Common myeloid progenitor, CD34-positive (primary cell): ENCODE results near the gene HSP90B1.

ENCODE experiments used
- CTCF ChIA-PET: fragments of 350-600 bp; sonication (Branson Sonifier 250); formaldehyde crosslinking; loops from one replicate; lab custom pipeline; 2021; ENCODE audit warnings: antibody characterized with exemption; lab: Charles Lee
- POLR2A ChIA-PET: fragments of 350-600 bp; sonication (Branson Sonifier 250); formaldehyde crosslinking; loops from one replicate; lab custom pipeline; 2021; ENCODE audit warnings: antibody characterized with exemption; lab: Charles Lee
- DNase-seq, 3 donors: peaks; one replicate each; pipeline versions ENCODE4 v3.0.0 to v3.0.0-alpha.2; 2013
- H3K27ac ChIP-seq, 2 experiments: 1 replicate in 1 of 2; 2 replicates in 1 of 2; pipeline ENCODE4 v1.7.0; 2013; ENCODE audit warnings: inconsistent platforms in 2 of 2, low read length in 2 of 2, mild to moderate bottlenecking in 2 of 2, low read depth in 1 of 2, moderate library complexity in 1 of 2; ENCODE audit not compliant: severe bottlenecking in 2 of 2, insufficient read depth in 1 of 2, poor library complexity in 1 of 2
- H3K27me3 ChIP-seq, 5 experiments: replicated peaks in 2 of 5; 1 replicate in 3 of 5; 2 replicates in 2 of 5; pipeline versions ENCODE4 v1.6.1 to v1.7.0; 2013; ENCODE audit warnings: low read length in 4 of 5, mild to moderate bottlenecking in 2 of 5, moderate library complexity in 2 of 5, inconsistent platforms in 1 of 5; ENCODE audit not compliant: insufficient read depth in 5 of 5, control insufficient read depth in 4 of 5
- H3K36me3 ChIP-seq, 4 experiments: 1 replicate in 2 of 4; 2 replicates in 2 of 4; pipeline versions ENCODE4 v1.6.1 to v1.7.0; 2013; ENCODE audit warnings: low read length in 3 of 4, control low read depth in 1 of 4, mild to moderate bottlenecking in 1 of 4; ENCODE audit not compliant: control insufficient read depth in 4 of 4, insufficient read depth in 4 of 4
- H3K4me1 ChIP-seq, 4 experiments: 1 replicate in 3 of 4; 2 replicates in 1 of 4; pipeline versions ENCODE4 v1.6.1 to v1.7.1; 2013; ENCODE audit warnings: low read length in 3 of 4, mild to moderate bottlenecking in 3 of 4, control low read depth in 1 of 4, inconsistent platforms in 1 of 4, moderate library complexity in 1 of 4; ENCODE audit not compliant: control insufficient read depth in 4 of 4, insufficient read depth in 4 of 4; ENCODE audit errors: control extremely low read depth in 1 of 4
- H3K4me3 ChIP-seq, 7 experiments: 1 replicate in 4 of 7; 2 replicates in 3 of 7; pipeline versions ENCODE4 v1.5.1 to v1.7.0; 2013; ENCODE audit warnings: mild to moderate bottlenecking in 7 of 7, low read length in 6 of 7, moderate library complexity in 6 of 7, inconsistent platforms in 2 of 7, low read depth in 2 of 7, control low read depth in 1 of 7; ENCODE audit not compliant: insufficient read depth in 4 of 7, control insufficient read depth in 1 of 7; ENCODE audit errors: extremely low read depth in 1 of 7
- H3K9me3 ChIP-seq, 5 experiments: 1 replicate in 4 of 5; 2 replicates in 1 of 5; pipeline versions ENCODE4 v1.6.1 to v1.7.1; 2013; ENCODE audit warnings: low read length in 4 of 5, mild to moderate bottlenecking in 2 of 5, inconsistent platforms in 1 of 5, low read depth in 1 of 5, moderate library complexity in 1 of 5; ENCODE audit not compliant: control insufficient read depth in 4 of 5, insufficient read depth in 2 of 5; ENCODE audit errors: control extremely low read depth in 1 of 5
- WGBS: methylation state at CpG from one replicate; pipeline ENCODE4 v1.1.5; 2013; ENCODE audit not compliant: insufficient coverage; 5-methylcytosine and 5-hydroxymethylcytosine counted together

Gene HSP90B1

DNA sequence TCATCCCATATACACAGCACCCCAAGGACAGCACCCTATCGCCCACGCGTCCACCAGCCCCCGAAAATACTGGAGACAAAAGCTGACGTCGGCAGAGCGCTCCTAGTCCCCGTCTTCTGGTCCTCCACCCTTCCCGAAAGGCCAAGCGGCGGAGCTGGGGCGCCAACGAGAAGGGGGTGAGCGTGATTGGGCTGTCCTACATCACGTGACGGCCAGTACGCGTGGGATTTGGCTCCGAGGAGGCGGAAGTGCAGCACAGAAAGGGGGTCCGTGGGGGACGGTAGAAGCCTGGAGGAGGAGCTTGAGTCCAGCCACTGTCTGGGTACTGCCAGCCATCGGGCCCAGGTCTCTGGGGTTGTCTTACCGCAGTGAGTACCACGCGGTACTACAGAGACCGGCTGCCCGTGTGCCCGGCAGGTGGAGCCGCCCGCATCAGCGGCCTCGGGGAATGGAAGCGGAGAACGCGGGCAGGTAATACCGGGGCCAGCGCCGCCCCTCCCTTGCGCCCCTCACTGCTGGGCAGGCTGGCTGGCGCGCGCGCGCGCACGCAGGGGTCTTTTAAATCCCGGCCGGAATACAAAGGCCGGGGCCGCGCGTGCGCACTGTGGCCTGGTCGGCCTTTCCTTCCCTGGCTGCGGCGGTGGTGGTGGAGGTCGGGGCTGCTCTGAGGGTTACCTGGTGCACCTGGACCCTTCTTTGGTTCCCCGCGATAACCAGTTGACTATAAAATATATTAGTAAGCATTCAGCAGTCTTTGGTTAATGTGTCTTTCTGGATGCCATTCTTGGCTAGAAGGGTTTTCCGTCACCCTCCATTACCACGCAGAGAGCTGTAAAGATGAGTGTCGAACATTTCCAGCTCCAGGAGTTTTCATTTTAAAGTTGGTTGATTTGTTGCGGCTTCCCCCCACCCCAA is 35.6 kb downstream of the HSP90B1 start, which contains the start of gene TDG:
TSS of gene TDG (plus strand) at position 283 of the 915 bp plus-strand sequence. CDS start at position 449, 166 bp downstream.
- CTCF ChIA-PET, result interaction anchor here (0.8 to 2.0 kb wide), 9 partner anchors 8 to 143 kb away, joined by 3 to 9 read pairs (median 4); a partner anchor contains a TSS
- POLR2A ChIA-PET, result interaction anchor here (0.6 to 2.4 kb wide), 9 partner anchors 8 to 84 kb away, joined by 3 to 37 read pairs (median 4); partner anchors contain the start of gene HSP90B1
- Histone ChIP-seq H3K4me1 (peaks cover 7 to 26% (median 19%) of the 10 kb centered on the region in 4 experiments), H3K9me3 (no peaks in the 10 kb centered on the region), H3K4me3 (peak within 1 kb of the TSS; percentile 67 to 98 (median 84)), H3K27me3 (no peaks in the 10 kb centered on the region), H3K27ac (peak within 1 kb of the TSS; percentile 88 to 95), H3K36me3 (peaks cover 0 to 18% (median under 1%) of the 10 kb centered on the region in 4 experiments)
- peak; percentile 99 to 100 (median 99) for DNase-seq
- WGBS, result 7% methylated on average over 35 of the region's 64 CpGs

DNA sequence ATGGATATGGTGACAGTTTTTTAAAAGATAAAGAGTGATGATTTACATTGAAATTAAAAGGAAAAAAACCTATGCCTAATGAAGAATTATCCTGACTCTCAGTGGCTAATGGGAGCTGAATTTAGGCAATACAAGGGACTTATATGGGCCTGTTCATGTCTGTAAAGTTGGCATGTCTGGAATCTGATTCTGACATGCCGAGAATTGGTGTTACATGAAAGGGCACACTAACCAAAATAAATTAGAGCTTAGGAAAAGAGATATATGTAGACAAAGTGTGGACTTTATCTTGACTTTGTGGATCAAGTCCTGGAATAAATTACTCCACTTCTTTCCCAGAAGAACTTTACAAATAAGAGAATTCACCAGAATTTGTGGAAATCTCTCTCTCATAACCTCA is 36.5 kb downstream of the HSP90B1 start:
- H3K36me3 ChIP-seq, result peaks cover 0 to 18% (median under 1%) of the 10 kb centered on the region in 4 experiments
- peaks cover 7 to 26% (median 19%) of the 10 kb centered on the region in 4 experiments for H3K4me1 ChIP-seq
- H3K9me3 ChIP-seq, result no peaks in the 10 kb centered on the region
- DNase-seq, result no peak
- ChIA-PET CTCF (interaction anchor here (1.0 to 2.0 kb wide), 4 partner anchors 10 to 97 kb away, joined by 3 to 6 read pairs (median 4); no protein-coding TSS in a partner anchor), POLR2A (interaction anchor here (2.0 to 2.4 kb wide), 2 partner anchors 10 to 37 kb away, joined by 25 to 37 read pairs; partner anchors contain the start of gene HSP90B1)
- WGBS, result no CpG with 5 or more reads among the region's 1 CpG
- no peaks in the 10 kb centered on the region for H3K27me3 ChIP-seq
- peak overlapping the region; percentile 88 to 95 for H3K27ac ChIP-seq
- H3K4me3 ChIP-seq, result peak overlapping the region in 6 of 7 experiments; percentile 79 to 98 (median 85)

DNA sequence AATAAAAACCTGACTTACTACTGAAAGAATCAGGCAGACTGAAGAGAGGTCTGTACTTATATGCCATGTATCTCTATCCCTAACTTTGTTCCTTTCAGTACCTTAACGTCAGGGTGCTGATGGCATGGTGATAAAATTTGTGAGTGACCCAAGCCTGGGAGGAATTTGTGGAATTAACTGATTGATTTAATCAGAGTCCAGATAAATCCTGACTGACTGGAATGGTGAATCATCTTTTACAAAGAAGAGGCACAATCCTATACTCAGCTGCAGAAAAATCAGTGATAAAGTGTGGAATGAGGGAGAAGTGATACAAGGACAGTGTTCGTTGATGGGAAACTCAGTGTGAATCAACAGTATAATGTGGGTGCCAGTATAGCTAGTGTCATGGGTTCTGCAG is 39.2 kb downstream of the HSP90B1 start:
- H3K27me3 ChIP-seq, result no peaks in the 10 kb centered on the region
- DNase-seq, result no peak
- H3K4me1 ChIP-seq, result peaks cover 5 to 24% (median 18%) of the 10 kb centered on the region in 4 experiments
- H3K36me3 ChIP-seq, result peaks cover 0 to 27% (median 5%) of the 10 kb centered on the region in 4 experiments
- ChIA-PET POLR2A (interaction anchor here (0.8 kb wide), 1 partner anchor 40 kb away, joined by 3 read pairs; no protein-coding TSS in a partner anchor), CTCF (no interaction called here)
- no peaks in the 10 kb centered on the region for H3K9me3 ChIP-seq
- WGBS, result 100% methylated on average over 1 of the region's 2 CpGs
- no peak overlapping the region for H3K27ac ChIP-seq
- H3K4me3 ChIP-seq, result no peak overlapping the region

DNA sequence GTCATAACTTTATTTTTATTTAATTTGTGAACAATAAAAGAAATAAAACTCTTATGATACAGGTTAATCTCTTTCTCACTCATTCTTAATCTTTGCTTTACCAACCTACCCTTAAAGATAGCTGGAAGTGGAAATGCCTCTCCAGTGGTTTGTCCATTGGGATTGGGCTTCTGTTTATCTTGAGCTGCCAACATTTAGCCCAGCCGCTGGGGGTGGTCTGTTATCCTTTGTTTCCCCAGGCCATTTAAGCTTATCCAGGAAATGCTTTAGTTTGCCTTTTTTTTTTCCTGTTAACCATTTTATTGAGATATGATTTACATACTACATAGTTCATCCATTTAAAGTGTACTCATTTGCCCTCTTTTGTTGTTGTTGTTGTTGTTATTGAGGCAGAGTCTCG is 43.7 kb downstream of the HSP90B1 start:
- Histone ChIP-seq H3K4me3 (no peak overlapping the region), H3K4me1 (peaks cover 0 to 4% (median 0%) of the 10 kb centered on the region in 4 experiments), H3K36me3 (peaks cover 4 to 47% (median 19%) of the 10 kb centered on the region in 4 experiments), H3K27ac (no peak overlapping the region), H3K27me3 (no peaks in the 10 kb centered on the region), H3K9me3 (no peaks in the 10 kb centered on the region)
- WGBS, result no CpG with 5 or more reads among the region's 2 CpGs
- DNase-seq, result no peak
- ChIA-PET CTCF (interaction anchor here (0.6 to 1.0 kb wide), 3 partner anchors 9 to 38 kb away, joined by 3 to 4 read pairs (median 3); partner anchors contain the start of gene TDG), POLR2A (interaction anchor here (0.6 to 1.1 kb wide), 2 partner anchors 8 to 266 kb away, joined by 3 to 4 read pairs; partner anchors contain the start of gene TDG)

DNA sequence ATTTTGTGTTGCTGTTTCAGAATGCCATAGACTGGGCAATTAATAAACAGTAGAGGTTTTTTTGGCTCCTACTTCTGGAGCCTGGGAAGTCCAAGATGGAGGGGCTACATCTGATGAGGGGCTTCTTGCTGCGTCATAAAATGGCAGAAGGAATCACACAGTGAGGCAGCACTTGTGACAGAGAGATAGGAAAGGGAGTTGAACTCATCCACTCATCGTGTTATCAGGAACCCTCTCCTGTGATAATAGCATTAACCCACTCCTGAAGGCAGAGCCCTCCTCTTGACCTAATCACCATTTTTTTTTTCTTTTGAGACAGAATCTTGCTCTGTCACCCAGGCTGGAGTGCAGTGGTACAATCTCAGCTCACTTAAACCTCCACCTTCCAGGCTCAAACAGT is 45.2 kb downstream of the HSP90B1 start:
- WGBS, result 96% methylated on average over 2 of the region's 2 CpGs
- H3K36me3 ChIP-seq, result peaks cover 6 to 48% (median 21%) of the 10 kb centered on the region in 4 experiments
- POLR2A ChIA-PET, result no interaction called here

DNA sequence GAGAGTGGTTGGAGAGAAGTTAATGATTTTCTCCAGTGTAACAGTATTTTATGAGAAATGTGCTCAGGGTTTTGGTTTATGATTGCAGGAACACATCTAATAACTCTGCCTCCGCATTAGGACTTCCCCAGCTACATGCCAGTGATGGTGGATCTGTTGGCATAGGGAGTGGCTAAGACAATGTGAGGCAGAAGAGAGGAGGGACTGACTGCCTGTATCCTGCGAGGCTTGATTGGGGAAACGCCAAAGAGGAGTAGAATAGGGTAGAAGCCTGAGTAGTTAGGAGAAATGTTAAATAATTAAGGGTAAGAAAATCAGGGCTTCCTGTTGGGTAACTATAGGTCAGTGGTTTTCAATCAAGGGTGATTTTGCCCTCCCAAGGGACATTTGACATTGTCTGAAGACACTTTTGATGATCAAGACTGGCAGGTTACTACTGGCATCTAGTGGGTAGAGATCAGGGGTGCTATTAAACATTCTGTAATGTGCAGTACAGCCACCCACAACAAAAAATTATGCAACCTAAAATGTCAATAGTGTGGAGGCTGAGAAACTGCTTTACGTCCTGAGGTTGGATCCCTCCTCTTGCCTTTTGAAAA is 48.3 kb downstream of the HSP90B1 start:
- CTCF ChIA-PET, result no interaction called here
- peak in 1 of 3 donors; percentile 6 for DNase-seq
- no peaks in the 10 kb centered on the region for H3K27me3 ChIP-seq

More for the DNA sequence above, 45.2 kb downstream of the HSP90B1 start:
- no peak for DNase-seq
- peaks cover 0 to 4% (median 0%) of the 10 kb centered on the region in 4 experiments for H3K4me1 ChIP-seq
- H3K4me3 ChIP-seq, result no peak overlapping the region
- no peaks in the 10 kb centered on the region for H3K9me3 ChIP-seq
- H3K27ac ChIP-seq, result no peak overlapping the region
- CTCF ChIA-PET, result no interaction called here
- no peaks in the 10 kb centered on the region for H3K27me3 ChIP-seq

More for the DNA sequence above, 48.3 kb downstream of the HSP90B1 start:
- POLR2A ChIA-PET, result no interaction called here
- Histone ChIP-seq H3K4me1 (peaks cover 0 to 4% (median 0%) of the 10 kb centered on the region in 4 experiments), H3K36me3 (peaks cover 8 to 71% (median 35%) of the 10 kb centered on the region in 4 experiments), H3K9me3 (no peaks in the 10 kb centered on the region), H3K27ac (no peak overlapping the region), H3K4me3 (no peak overlapping the region)
- 85% methylated on average over 4 of the region's 4 CpGs for WGBS
